GM19035 (cell line): ENCODE measurements around the gene CYB5R2.
A peak's percentile ranks its signal among the peaks of the same experiment; 100 is the strongest.

Experiments
- ATAC-seq: cut with Tn5 transposase; IDR thresholded peaks from one replicate; pipeline ENCODE4 v1.9.1; 2021; ENCODE audit not compliant: unreplicated experiment

The CYB5R2 gene

GRCh38 chr11:7638710-7639642 lies 34.3 kb downstream of the CYB5R2 start:
- ATAC-seq: peak; percentile 68

GRCh38 chr11:7637447-7638157 lies 35.7 kb downstream of the CYB5R2 start:
- ATAC-seq: no peak

- no peak for ATAC-seq
Measured at GRCh38 chr11:7636350-7636749, 37.0 kb downstream of the CYB5R2 start.

- ATAC-seq: no peak
Measured at GRCh38 chr11:7635708-7636107, 37.6 kb downstream of the CYB5R2 start.

GRCh38 chr11:7635137-7635536 lies 38.2 kb downstream of the CYB5R2 start:
- no peak for ATAC-seq

- ATAC-seq: no peak
Measured at GRCh38 chr11:7632211-7632610, 41.1 kb downstream of the CYB5R2 start.

GRCh38 chr11:7630002-7630401 lies 43.3 kb downstream of the CYB5R2 start:
- ATAC-seq: no peak

- no peak for ATAC-seq
Measured at GRCh38 chr11:7628660-7629059, 44.6 kb downstream of the CYB5R2 start.

GRCh38 chr11:7622721-7623120 lies 50.6 kb downstream of the CYB5R2 start:
- ATAC-seq: no peak

- no peak for ATAC-seq
Measured at GRCh38 chr11:7621554-7621953, 51.7 kb downstream of the CYB5R2 start.

- ATAC-seq: no peak
Measured at GRCh38 chr11:7621090-7621489, 52.2 kb downstream of the CYB5R2 start.

- no peak for ATAC-seq
Measured at GRCh38 chr11:7619322-7619721, 54.0 kb downstream of the CYB5R2 start.

- no peak for ATAC-seq
Measured at GRCh38 chr11:7617032-7617431, 56.3 kb downstream of the CYB5R2 start.
